Stimulated activated naive CD8-positive, alpha-beta T cell treated with anti-CD3 and anti-CD28 coated beads, Interleukin-15, Interleukin-2, amounts not matched to agents 100 ng/mL and 50 ng/mL, for 24 hours (primary cell): ENCODE measurements around the gene DNAAF5.
"Not testable (repeated sequence)": the region's sequence is repeated elsewhere in the genome, so short reads cannot be mapped to it uniquely, and the experiment has no call there.

Source experiments
- H3K27ac Mint-ChIP-seq: one replicate; pipeline ENCODE4 v1.8.0; 2021; ENCODE audit warnings: mild to moderate bottlenecking, mixed read lengths
- H3K27me3 Mint-ChIP-seq: one replicate; pipeline ENCODE4 v1.8.0; 2021; ENCODE audit warnings: mixed read lengths
- H3K36me3 Mint-ChIP-seq: one replicate; pipeline ENCODE4 v1.8.0; 2021; ENCODE audit warnings: low read depth, mixed read lengths
- H3K4me1 Mint-ChIP-seq: one replicate; pipeline ENCODE4 v1.8.0; 2021; ENCODE audit warnings: low read depth, mixed read lengths
- H3K4me3 Mint-ChIP-seq: one replicate; pipeline ENCODE4 v1.8.0; 2021; ENCODE audit warnings: mild to moderate bottlenecking, mixed read lengths
- H3K9me3 Mint-ChIP-seq: one replicate; pipeline ENCODE4 v1.8.0; 2021; ENCODE audit warnings: mixed read lengths

The DNAAF5 gene

GRCh38 chr7:745431-746154 lies 19.1 kb downstream of the DNAAF5 start:
- peaks cover 38% of the 10 kb centered on the region for H3K36me3 Mint-ChIP-seq

GRCh38 chr7:746155-747061 lies 19.9 kb downstream of the DNAAF5 start:
- no peak overlapping the region for H3K27ac Mint-ChIP-seq
- no peaks in the 10 kb centered on the region for H3K4me1 Mint-ChIP-seq
- H3K4me3 Mint-ChIP-seq = no peak overlapping the region
- H3K36me3 Mint-ChIP-seq = peaks cover 38% of the 10 kb centered on the region
- no peaks in the 10 kb centered on the region for H3K27me3 Mint-ChIP-seq
- no peaks in the 10 kb centered on the region for H3K9me3 Mint-ChIP-seq

More at GRCh38 chr7:745431-746154, 19.1 kb downstream of the DNAAF5 start:
- Mint-ChIP-seq H3K4me3 (no peak overlapping the region), H3K27ac (no peak overlapping the region), H3K4me1 (no peaks in the 10 kb centered on the region), H3K27me3 (no peaks in the 10 kb centered on the region), H3K9me3 (no peaks in the 10 kb centered on the region)

GRCh38 chr7:747186-747585 lies 20.7 kb downstream of the DNAAF5 start:
- H3K4me1 Mint-ChIP-seq = no peaks in the 10 kb centered on the region
- H3K4me3 Mint-ChIP-seq = no peak overlapping the region
- no peak overlapping the region for H3K27ac Mint-ChIP-seq
- H3K9me3 Mint-ChIP-seq = no peaks in the 10 kb centered on the region
- H3K36me3 Mint-ChIP-seq = peaks cover 42% of the 10 kb centered on the region
- no peaks in the 10 kb centered on the region for H3K27me3 Mint-ChIP-seq

- H3K4me3 Mint-ChIP-seq = no peak overlapping the region
- no peaks in the 10 kb centered on the region for H3K4me1 Mint-ChIP-seq
- H3K36me3 Mint-ChIP-seq = peaks cover 45% of the 10 kb centered on the region
- no peaks in the 10 kb centered on the region for H3K9me3 Mint-ChIP-seq
- no peak overlapping the region for H3K27ac Mint-ChIP-seq
- no peaks in the 10 kb centered on the region for H3K27me3 Mint-ChIP-seq
These were observed 21.9 kb downstream of the DNAAF5 start for GRCh38 chr7:748446-748845.

- no peak overlapping the region for H3K4me3 Mint-ChIP-seq
- H3K27ac Mint-ChIP-seq = no peak overlapping the region
- H3K4me1 Mint-ChIP-seq = no peaks in the 10 kb centered on the region
- H3K9me3 Mint-ChIP-seq = no peaks in the 10 kb centered on the region
- H3K36me3 Mint-ChIP-seq = peaks cover 46% of the 10 kb centered on the region
- no peaks in the 10 kb centered on the region for H3K27me3 Mint-ChIP-seq
These were observed 22.6 kb downstream of the DNAAF5 start for GRCh38 chr7:749140-749551.

GRCh38 chr7:750111-750905 lies 23.8 kb downstream of the DNAAF5 start:
- H3K27me3 Mint-ChIP-seq = no peaks in the 10 kb centered on the region
- no peak overlapping the region for H3K4me3 Mint-ChIP-seq
- H3K36me3 Mint-ChIP-seq = peaks cover 48% of the 10 kb centered on the region
- no peak overlapping the region for H3K27ac Mint-ChIP-seq
- no peaks in the 10 kb centered on the region for H3K9me3 Mint-ChIP-seq
- no peaks in the 10 kb centered on the region for H3K4me1 Mint-ChIP-seq

- no peak overlapping the region for H3K4me3 Mint-ChIP-seq
These were observed 25.3 kb downstream of the DNAAF5 start for GRCh38 chr7:751826-752225.

GRCh38 chr7:752256-752655 lies 25.8 kb downstream of the DNAAF5 start:
- not testable (repeated sequence) for H3K27ac Mint-ChIP-seq, H3K4me1 Mint-ChIP-seq, H3K4me3 Mint-ChIP-seq, H3K27me3 Mint-ChIP-seq, H3K9me3 Mint-ChIP-seq
- peaks cover 49% of the 10 kb centered on the region for H3K36me3 Mint-ChIP-seq

More at GRCh38 chr7:751826-752225, 25.3 kb downstream of the DNAAF5 start:
- H3K9me3 Mint-ChIP-seq = no peaks in the 10 kb centered on the region
- no peak overlapping the region for H3K27ac Mint-ChIP-seq
- peaks cover 48% of the 10 kb centered on the region for H3K36me3 Mint-ChIP-seq
- no peaks in the 10 kb centered on the region for H3K27me3 Mint-ChIP-seq
- no peaks in the 10 kb centered on the region for H3K4me1 Mint-ChIP-seq

- no peaks in the 10 kb centered on the region for H3K4me1 Mint-ChIP-seq
- H3K27me3 Mint-ChIP-seq = no peaks in the 10 kb centered on the region
- peaks cover 58% of the 10 kb centered on the region for H3K36me3 Mint-ChIP-seq
- no peaks in the 10 kb centered on the region for H3K9me3 Mint-ChIP-seq
- no peak overlapping the region for H3K27ac Mint-ChIP-seq
- no peak overlapping the region for H3K4me3 Mint-ChIP-seq
These were observed 26.7 kb downstream of the DNAAF5 start for GRCh38 chr7:753190-753589.

GRCh38 chr7:754531-755412 lies 28.3 kb downstream of the DNAAF5 start:
- peaks cover 64% of the 10 kb centered on the region for H3K36me3 Mint-ChIP-seq
- no peaks in the 10 kb centered on the region for H3K9me3 Mint-ChIP-seq
- H3K4me3 Mint-ChIP-seq = no peak overlapping the region
- no peak overlapping the region for H3K27ac Mint-ChIP-seq
- H3K27me3 Mint-ChIP-seq = no peaks in the 10 kb centered on the region
- no peaks in the 10 kb centered on the region for H3K4me1 Mint-ChIP-seq

- H3K9me3 Mint-ChIP-seq = no peaks in the 10 kb centered on the region
- no peak overlapping the region for H3K4me3 Mint-ChIP-seq
- no peaks in the 10 kb centered on the region for H3K4me1 Mint-ChIP-seq
- H3K27ac Mint-ChIP-seq = no peak overlapping the region
- H3K36me3 Mint-ChIP-seq = peaks cover 69% of the 10 kb centered on the region
- H3K27me3 Mint-ChIP-seq = no peaks in the 10 kb centered on the region
These were observed 28.9 kb downstream of the DNAAF5 start for GRCh38 chr7:755413-755805.

- Mint-ChIP-seq H3K36me3 (peaks cover 69% of the 10 kb centered on the region), H3K4me1 (no peaks in the 10 kb centered on the region), H3K4me3 (no peak overlapping the region), H3K9me3 (no peaks in the 10 kb centered on the region), H3K27me3 (no peaks in the 10 kb centered on the region), H3K27ac (no peak overlapping the region)
These were observed 29.9 kb downstream of the DNAAF5 start for GRCh38 chr7:756231-756927.

GRCh38 chr7:756928-757560 lies 30.5 kb downstream of the DNAAF5 start:
- Mint-ChIP-seq H3K4me3 (no peak overlapping the region), H3K27ac (no peak overlapping the region), H3K9me3 (no peaks in the 10 kb centered on the region), H3K4me1 (no peaks in the 10 kb centered on the region), H3K36me3 (peaks cover 70% of the 10 kb centered on the region), H3K27me3 (no peaks in the 10 kb centered on the region)
